SK-N-SH (cell line): ENCODE data around the gene ASAP2. TPM values are rescaled to one million over a fixed set of nuclear protein-coding genes. Genes with fewer than 3 reads are reported as not detected.

Source experiments
- CTCF ChIA-PET: fragments of 300-600, 350-600 bp; formaldehyde crosslinking; extraction: SDS; loops from one replicate; lab custom pipeline; 2021; lab: Yijun Ruan, JAX
- POLR2A ChIA-PET: fragments of 350-600 bp; sonication (Branson Sonifier 250); formaldehyde crosslinking; extraction: SDS; loops from one replicate; lab custom pipeline; 2020; ENCODE audit warnings: antibody characterized with exemption, inconsistent platforms; lab: Yijun Ruan, JAX
- DNase-seq: peaks from one replicate; pipeline ENCODE4 v3.0.0; 2012
- H2AFZ ChIP-seq: fragments of 200-600 bp; sonication (generic); 2 replicates; pipeline ENCODE4 v1.8.1; 2016; ENCODE audit warnings: antibody characterized with exemption, mild to moderate bottlenecking, low read depth
- H3F3A ChIP-seq: fragments of 200-600 bp; sonication (generic); replicated peaks from 2 replicates; pipeline ENCODE3; 2016; ENCODE audit warnings: antibody characterized with exemption, mild to moderate bottlenecking; ENCODE audit not compliant: insufficient read depth
- H3K27ac ChIP-seq, 2 experiments: fragments of 200-500 bp in 1 of 2; fragments of 200-600 bp in 1 of 2; sonication (Bioruptor generic) in 1 of 2; sonication (generic), shearing (Covaris generic) in 1 of 2; 2 replicates each; pipeline versions ENCODE4 v1.5.1 to v1.6.1; 2014 to 2016; ENCODE audit warnings: low read depth in 2 of 2, inconsistent platforms in 1 of 2, low read length in 1 of 2, mild to moderate bottlenecking in 1 of 2, mixed read lengths in 1 of 2
- H3K27me3 ChIP-seq: fragments of 200-600 bp; sonication (generic), shearing (Covaris generic); 2 replicates; pipeline ENCODE4 v1.6.1; 2016; ENCODE audit warnings: mixed run types; ENCODE audit not compliant: insufficient read depth
- H3K36me3 ChIP-seq, 2 experiments: fragments of 200-500 bp in 1 of 2; fragments of 200-600 bp in 1 of 2; sonication (Bioruptor generic) in 1 of 2; sonication (generic) in 1 of 2; replicated peaks in 1 of 2; 2 replicates each; pipeline versions ENCODE3 to v1.5.1; 2014 to 2016; ENCODE audit warnings: low read length in 1 of 2, mild to moderate bottlenecking in 1 of 2; ENCODE audit not compliant: insufficient read depth in 2 of 2, control insufficient read depth in 1 of 2
- H3K4me1 ChIP-seq, 2 experiments: fragments of 200-500 bp in 1 of 2; fragments of 200-600 bp in 1 of 2; sonication (Bioruptor generic) in 1 of 2; sonication (generic), shearing (Covaris generic) in 1 of 2; 2 replicates each; pipeline versions ENCODE4 v1.5.1 to v1.6.1; 2014 to 2016; ENCODE audit warnings: low read depth in 1 of 2, low read length in 1 of 2, mixed run types in 1 of 2; ENCODE audit not compliant: insufficient read depth in 2 of 2, control insufficient read depth in 1 of 2
- H3K4me2 ChIP-seq: fragments of 200-600 bp; sonication (generic), shearing (Covaris generic); 2 replicates; pipeline ENCODE4 v1.6.1; 2017; ENCODE audit warnings: mixed run types
- H3K4me3 ChIP-seq, 2 experiments: fragments of 200-500 bp in 1 of 2; fragments of 200-600 bp in 1 of 2; sonication (Bioruptor generic) in 1 of 2; sonication (generic), shearing (Covaris generic) in 1 of 2; 2 replicates each; pipeline versions ENCODE4 v1.5.1 to v1.8.1; 2014 to 2016; ENCODE audit warnings: low read depth in 2 of 2, inconsistent platforms in 1 of 2, low read length in 1 of 2, mild to moderate bottlenecking in 1 of 2, mixed read lengths in 1 of 2, moderate library complexity in 1 of 2
- H3K79me2 ChIP-seq: fragments of 200-600 bp; sonication (generic); 2 replicates; pipeline ENCODE4 v1.8.1; 2017; ENCODE audit warnings: mild to moderate bottlenecking; ENCODE audit not compliant: insufficient read depth
- H3K9ac ChIP-seq: fragments of 200-600 bp; sonication (generic); 2 replicates; pipeline ENCODE4 v1.6.1; 2017; ENCODE audit warnings: mixed run types
- H3K9me2 ChIP-seq: fragments of 200-600 bp; sonication (generic); 2 replicates; pipeline ENCODE4 v1.6.1; 2017; ENCODE audit warnings: mixed run types
- H3K9me3 ChIP-seq: fragments of 200-600 bp; sonication (generic); 2 replicates; pipeline ENCODE4 v1.6.1; 2017; ENCODE audit warnings: mixed run types, mild to moderate bottlenecking, moderate library complexity
- H4K20me1 ChIP-seq: fragments of 200-600 bp; sonication (generic); 2 replicates; pipeline ENCODE4 v1.6.1; 2017; ENCODE audit warnings: mild to moderate bottlenecking, mixed run types; ENCODE audit not compliant: insufficient read depth
- EP300 ChIP-seq, 2 experiments: IDR thresholded peaks; 2 replicates each; pipeline versions ENCODE4 v1.4.0 to v1.6.1; 2012; ENCODE audit warnings: borderline replicate concordance in 1 of 2, low read depth in 1 of 2, low read length in 1 of 2
- FOXM1 ChIP-seq: IDR thresholded peaks from 2 replicates; pipeline ENCODE4 v1.4.0; 2012; ENCODE audit warnings: low read depth, mild to moderate bottlenecking
- MEF2A ChIP-seq: IDR thresholded peaks from 2 replicates; pipeline ENCODE4 v1.4.0; 2012; ENCODE audit warnings: low read depth, borderline replicate concordance
- MXI1 ChIP-seq: IDR thresholded peaks from 2 replicates; pipeline ENCODE4 v1.6.1; 2012; ENCODE audit warnings: mild to moderate bottlenecking, low read depth, low read length, improper control_type of control experiment
- RFX5 ChIP-seq: IDR thresholded peaks from 2 replicates; pipeline ENCODE4 v1.6.1; 2012; ENCODE audit warnings: mild to moderate bottlenecking, improper control_type of control experiment, low read length
- RXRA ChIP-seq: IDR thresholded peaks from 2 replicates; pipeline ENCODE4 v1.4.0; 2012; ENCODE audit warnings: low read depth, mild to moderate bottlenecking, borderline replicate concordance
- SIN3A ChIP-seq: IDR thresholded peaks from 2 replicates; pipeline ENCODE4 v1.6.1; 2012; ENCODE audit warnings: low read depth, mild to moderate bottlenecking, low read length, moderate library complexity, borderline replicate concordance
- SMC3 ChIP-seq: IDR thresholded peaks from 2 replicates; pipeline ENCODE4 v1.6.1; 2012; ENCODE audit warnings: low read depth, low read length, improper control_type of control experiment
- TAF1 ChIP-seq: IDR thresholded peaks from 2 replicates; pipeline ENCODE4 v1.6.1; 2012; ENCODE audit warnings: low read depth, mild to moderate bottlenecking, low read length, moderate library complexity, borderline replicate concordance
- WGBS: methylation state at CpG from one replicate; pipeline ENCODE4 v1.1.6; 2017; ENCODE audit warnings: low lambda C conversion rate; 5-methylcytosine and 5-hydroxymethylcytosine counted together
- polyA plus RNA-seq, 3 experiments: library from polyadenylated mRNA; depleted of rRNA; stranded (reverse); fragments of >200 nt; gene quantifications; 2 replicates each; pipeline ENCODE4 v1.2.3, GENCODE V29; 2012
- TF ChIP-seq, protein P1 (sequence below): fragments of 200-600 bp; sonication (generic); IDR thresholded peaks from 2 replicates; pipeline ENCODE4 v1.6.1; 2017; ENCODE audit warnings: antibody characterized with exemption, mild to moderate bottlenecking, moderate library complexity
- TF ChIP-seq, protein P2 (sequence below): IDR thresholded peaks from 2 replicates; pipeline ENCODE4 v1.6.1; 2012; ENCODE audit warnings: mild to moderate bottlenecking, low read depth, low read length, moderate library complexity
- TF ChIP-seq, protein P3 (sequence below): IDR thresholded peaks from 2 replicates; pipeline ENCODE4 v1.4.0; 2012; ENCODE audit warnings: low read depth, borderline replicate concordance

ASAP2 gene
- polyA plus RNA-seq, 1 of the 3 experiments (the other 2 are of a cell fraction), result 37.9 TPM

DNA sequence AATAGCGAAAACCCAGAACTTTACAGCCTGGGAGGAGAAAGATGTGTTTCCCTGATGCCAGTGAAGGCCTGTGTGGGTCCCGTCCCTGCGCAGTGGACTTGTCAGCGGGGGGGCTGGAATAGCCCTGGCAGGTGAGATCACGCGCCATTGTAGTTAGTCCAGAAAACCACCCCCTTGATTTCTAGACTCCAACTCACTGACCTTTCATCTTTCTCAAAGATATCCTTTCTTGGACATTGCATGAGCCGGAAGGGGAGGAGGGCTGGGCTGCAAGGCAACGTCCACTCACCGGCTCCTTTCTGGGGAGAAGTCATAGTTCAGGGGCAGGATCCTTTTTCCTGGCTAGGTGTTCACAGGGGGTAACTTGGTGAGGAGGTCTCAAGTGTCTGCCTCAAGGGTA is 22.3 kb upstream of the ASAP2 start:
- H3K9me2 ChIP-seq, result no peaks in the 10 kb centered on the region
- no peak overlapping the region for H3K4me3 ChIP-seq
- H4K20me1 ChIP-seq, result no peaks in the 10 kb centered on the region
- H3K4me1 ChIP-seq, result peaks cover 11 to 15% of the 10 kb centered on the region in 2 experiments; a peak in 3 of 4 replicates
- no peak for DNase-seq
- H3K9ac ChIP-seq, result no peak overlapping the region
- POLR2A ChIA-PET, result no interaction called here
- TF ChIP-seq MXI1 (no peak), MEF2A (no peak), TAF1 (no peak), EP300 (IDR thresholded peaks at IDR 0.05; ENCODE audit: borderline replicate concordance in 1 of 2, low read depth in 1 of 2, low read length in 1 of 2) (no peak), RFX5 (no peak), FOXM1 (no peak), SIN3A (no peak), RXRA (no peak), SMC3 (no peak)
- TF ChIP-seq, protein P1, sequence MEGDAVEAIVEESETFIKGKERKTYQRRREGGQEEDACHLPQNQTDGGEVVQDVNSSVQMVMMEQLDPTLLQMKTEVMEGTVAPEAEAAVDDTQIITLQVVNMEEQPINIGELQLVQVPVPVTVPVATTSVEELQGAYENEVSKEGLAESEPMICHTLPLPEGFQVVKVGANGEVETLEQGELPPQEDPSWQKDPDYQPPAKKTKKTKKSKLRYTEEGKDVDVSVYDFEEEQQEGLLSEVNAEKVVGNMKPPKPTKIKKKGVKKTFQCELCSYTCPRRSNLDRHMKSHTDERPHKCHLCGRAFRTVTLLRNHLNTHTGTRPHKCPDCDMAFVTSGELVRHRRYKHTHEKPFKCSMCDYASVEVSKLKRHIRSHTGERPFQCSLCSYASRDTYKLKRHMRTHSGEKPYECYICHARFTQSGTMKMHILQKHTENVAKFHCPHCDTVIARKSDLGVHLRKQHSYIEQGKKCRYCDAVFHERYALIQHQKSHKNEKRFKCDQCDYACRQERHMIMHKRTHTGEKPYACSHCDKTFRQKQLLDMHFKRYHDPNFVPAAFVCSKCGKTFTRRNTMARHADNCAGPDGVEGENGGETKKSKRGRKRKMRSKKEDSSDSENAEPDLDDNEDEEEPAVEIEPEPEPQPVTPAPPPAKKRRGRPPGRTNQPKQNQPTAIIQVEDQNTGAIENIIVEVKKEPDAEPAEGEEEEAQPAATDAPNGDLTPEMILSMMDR, result no peak
- TF ChIP-seq, protein P2, sequence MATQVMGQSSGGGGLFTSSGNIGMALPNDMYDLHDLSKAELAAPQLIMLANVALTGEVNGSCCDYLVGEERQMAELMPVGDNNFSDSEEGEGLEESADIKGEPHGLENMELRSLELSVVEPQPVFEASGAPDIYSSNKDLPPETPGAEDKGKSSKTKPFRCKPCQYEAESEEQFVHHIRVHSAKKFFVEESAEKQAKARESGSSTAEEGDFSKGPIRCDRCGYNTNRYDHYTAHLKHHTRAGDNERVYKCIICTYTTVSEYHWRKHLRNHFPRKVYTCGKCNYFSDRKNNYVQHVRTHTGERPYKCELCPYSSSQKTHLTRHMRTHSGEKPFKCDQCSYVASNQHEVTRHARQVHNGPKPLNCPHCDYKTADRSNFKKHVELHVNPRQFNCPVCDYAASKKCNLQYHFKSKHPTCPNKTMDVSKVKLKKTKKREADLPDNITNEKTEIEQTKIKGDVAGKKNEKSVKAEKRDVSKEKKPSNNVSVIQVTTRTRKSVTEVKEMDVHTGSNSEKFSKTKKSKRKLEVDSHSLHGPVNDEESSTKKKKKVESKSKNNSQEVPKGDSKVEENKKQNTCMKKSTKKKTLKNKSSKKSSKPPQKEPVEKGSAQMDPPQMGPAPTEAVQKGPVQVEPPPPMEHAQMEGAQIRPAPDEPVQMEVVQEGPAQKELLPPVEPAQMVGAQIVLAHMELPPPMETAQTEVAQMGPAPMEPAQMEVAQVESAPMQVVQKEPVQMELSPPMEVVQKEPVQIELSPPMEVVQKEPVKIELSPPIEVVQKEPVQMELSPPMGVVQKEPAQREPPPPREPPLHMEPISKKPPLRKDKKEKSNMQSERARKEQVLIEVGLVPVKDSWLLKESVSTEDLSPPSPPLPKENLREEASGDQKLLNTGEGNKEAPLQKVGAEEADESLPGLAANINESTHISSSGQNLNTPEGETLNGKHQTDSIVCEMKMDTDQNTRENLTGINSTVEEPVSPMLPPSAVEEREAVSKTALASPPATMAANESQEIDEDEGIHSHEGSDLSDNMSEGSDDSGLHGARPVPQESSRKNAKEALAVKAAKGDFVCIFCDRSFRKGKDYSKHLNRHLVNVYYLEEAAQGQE, result no peak
- TF ChIP-seq, protein P3, sequence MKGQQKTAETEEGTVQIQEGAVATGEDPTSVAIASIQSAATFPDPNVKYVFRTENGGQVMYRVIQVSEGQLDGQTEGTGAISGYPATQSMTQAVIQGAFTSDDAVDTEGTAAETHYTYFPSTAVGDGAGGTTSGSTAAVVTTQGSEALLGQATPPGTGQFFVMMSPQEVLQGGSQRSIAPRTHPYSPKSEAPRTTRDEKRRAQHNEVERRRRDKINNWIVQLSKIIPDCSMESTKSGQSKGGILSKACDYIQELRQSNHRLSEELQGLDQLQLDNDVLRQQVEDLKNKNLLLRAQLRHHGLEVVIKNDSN, result no peak
- H3F3A ChIP-seq, result peaks cover 12% of the 10 kb centered on the region
- peak overlapping the region; percentile 91; the same call in 1 of the 2 replicates for H2AFZ ChIP-seq
- CTCF ChIA-PET, result interaction anchor here (1.2 kb wide), 2 partner anchors 9 to 21 kb away, joined by 3 to 5 read pairs; partner anchors contain the start of gene ASAP2
- H3K79me2 ChIP-seq, result no peaks in the 10 kb centered on the region
- no peak overlapping the region for H3K4me2 ChIP-seq
- no peaks in the 10 kb centered on the region for H3K27me3 ChIP-seq
- H3K27ac ChIP-seq, result peak overlapping the region in 1 of 2 experiments; percentile 56; a peak in 2 of 4 replicates
- no peaks in the 10 kb centered on the region for H3K36me3 ChIP-seq
- H3K9me3 ChIP-seq, result no peaks in the 10 kb centered on the region
- 97% methylated on average over 9 of the region's 9 CpGs for WGBS
